ENCODE data around the gene GPR35. TPM values are rescaled to one million over a fixed set of nuclear protein-coding genes. Genes with fewer than 3 reads are reported as not detected.
A peak's percentile ranks its signal among the peaks of the same experiment; 100 is the strongest.
"Not testable (repeated sequence)": the region's sequence is repeated elsewhere in the genome, so short reads cannot be mapped to it uniquely, and the experiment has no call there.

The GPR35 gene
- total RNA-seq, 2 donors from 2014 or later, result 48.2 to 50.7 TPM

GRCh38 chr2:240659883-240660282 lies 34.6 kb downstream of the GPR35 start:
- Mint-ChIP-seq H3K4me1 (ENCODE audit: low read depth) (peaks cover 10% of the 10 kb centered on the region), H3K27me3 (ENCODE audit: low read depth) (peaks cover 39% of the 10 kb centered on the region)
- not testable (repeated sequence) for H3K27ac Mint-ChIP-seq; H3K4me3 Mint-ChIP-seq; DNase-seq; ATAC-seq (replicated peaks in 1 of 2); H3K36me3 Mint-ChIP-seq (ENCODE audit: insufficient read depth in 2 of 2); H3K9me3 Mint-ChIP-seq

- Mint-ChIP-seq H3K27ac (no peak overlapping the region), H3K27me3 (ENCODE audit: low read depth) (peaks cover 37% of the 10 kb centered on the region), H3K4me3 (no peak overlapping the region), H3K4me1 (ENCODE audit: low read depth) (no peaks in the 10 kb centered on the region), H3K36me3 (ENCODE audit: insufficient read depth in 2 of 2) (peaks cover 3 to 4% of the 10 kb centered on the region in 2 donors), H3K9me3 (peaks cover 1 to 7% of the 10 kb centered on the region in 2 donors)
- DNase-seq, result no peak
- no peak for ATAC-seq (replicated peaks in 1 of 2)
Measured at GRCh38 chr2:240662681-240663080, 37.4 kb downstream of the GPR35 start.

GRCh38 chr2:240663546-240664190 lies 38.4 kb downstream of the GPR35 start:
- Mint-ChIP-seq H3K36me3 (ENCODE audit: insufficient read depth in 2 of 2) (peaks cover 3 to 4% of the 10 kb centered on the region in 2 donors), H3K27me3 (ENCODE audit: low read depth) (peaks cover 37% of the 10 kb centered on the region), H3K4me1 (ENCODE audit: low read depth) (no peaks in the 10 kb centered on the region), H3K4me3 (no peak overlapping the region), H3K9me3 (peaks cover 1 to 7% of the 10 kb centered on the region in 2 donors), H3K27ac (no peak overlapping the region)
- DNase-seq (no peak), ATAC-seq (replicated peaks in 1 of 2) (no peak)

GRCh38 chr2:240664622-240665021 lies 39.3 kb downstream of the GPR35 start:
- Mint-ChIP-seq H3K27ac (no peak overlapping the region), H3K4me3 (no peak overlapping the region), H3K4me1 (ENCODE audit: low read depth) (no peaks in the 10 kb centered on the region), H3K9me3 (peaks cover 1 to 7% of the 10 kb centered on the region in 2 donors), H3K36me3 (ENCODE audit: insufficient read depth in 2 of 2) (peaks cover 3 to 4% of the 10 kb centered on the region in 2 donors), H3K27me3 (ENCODE audit: low read depth) (peaks cover 31% of the 10 kb centered on the region)
- no peak for ATAC-seq (replicated peaks in 1 of 2)
- no peak for DNase-seq

GRCh38 chr2:240670402-240670801 lies 45.1 kb downstream of the GPR35 start:
- no peak for ATAC-seq (replicated peaks in 1 of 2)
- Mint-ChIP-seq H3K4me1 (ENCODE audit: low read depth) (no peaks in the 10 kb centered on the region), H3K27ac (no peak overlapping the region), H3K4me3 (no peak overlapping the region), H3K27me3 (ENCODE audit: low read depth) (peaks cover 53% of the 10 kb centered on the region), H3K9me3 (peaks cover 0 to 1% of the 10 kb centered on the region in 2 donors), H3K36me3 (ENCODE audit: insufficient read depth in 2 of 2) (peaks cover 0 to 1% of the 10 kb centered on the region in 2 donors)
- no peak for DNase-seq

GRCh38 chr2:240670950-240671349 lies 45.7 kb downstream of the GPR35 start:
- ATAC-seq (replicated peaks in 1 of 2) (no peak), DNase-seq (no peak)
- Mint-ChIP-seq H3K27ac (no peak overlapping the region), H3K36me3 (ENCODE audit: insufficient read depth in 2 of 2) (peaks cover 0 to 1% of the 10 kb centered on the region in 2 donors), H3K27me3 (ENCODE audit: low read depth) (peaks cover 50% of the 10 kb centered on the region), H3K4me1 (ENCODE audit: low read depth) (no peaks in the 10 kb centered on the region), H3K4me3 (no peak overlapping the region), H3K9me3 (peaks cover 0 to 1% of the 10 kb centered on the region in 2 donors)

GRCh38 chr2:240672076-240672700 lies 46.9 kb downstream of the GPR35 start:
- Mint-ChIP-seq H3K9me3 (no peaks in the 10 kb centered on the region), H3K4me1 (ENCODE audit: low read depth) (no peaks in the 10 kb centered on the region), H3K4me3 (no peak overlapping the region), H3K36me3 (ENCODE audit: insufficient read depth in 2 of 2) (no peaks in the 10 kb centered on the region), H3K27ac (no peak overlapping the region), H3K27me3 (ENCODE audit: low read depth) (peaks cover 41% of the 10 kb centered on the region)
- ATAC-seq (replicated peaks in 1 of 2) (no peak), DNase-seq (no peak)

GRCh38 chr2:240672701-240673190 lies 47.5 kb downstream of the GPR35 start:
- H3K4me1 Mint-ChIP-seq (ENCODE audit: low read depth), result no peaks in the 10 kb centered on the region
- peaks cover 37% of the 10 kb centered on the region for H3K27me3 Mint-ChIP-seq (ENCODE audit: low read depth)
- DNase-seq (no peak), ATAC-seq (replicated peaks in 1 of 2) (no peak)
- H3K36me3 Mint-ChIP-seq (ENCODE audit: insufficient read depth in 2 of 2), result no peaks in the 10 kb centered on the region
- no peaks in the 10 kb centered on the region for H3K9me3 Mint-ChIP-seq
- H3K4me3 Mint-ChIP-seq, result no peak overlapping the region
- no peak overlapping the region for H3K27ac Mint-ChIP-seq

GRCh38 chr2:240674461-240675184 lies 49.3 kb downstream of the GPR35 start:
- not testable (repeated sequence) for H3K36me3 Mint-ChIP-seq (ENCODE audit: insufficient read depth in 2 of 2); H3K4me1 Mint-ChIP-seq (ENCODE audit: low read depth); H3K4me3 Mint-ChIP-seq; DNase-seq; ATAC-seq (replicated peaks in 1 of 2); H3K27ac Mint-ChIP-seq; H3K9me3 Mint-ChIP-seq
- peaks cover 29% of the 10 kb centered on the region for H3K27me3 Mint-ChIP-seq (ENCODE audit: low read depth)

GRCh38 chr2:240675345-240675744 lies 50.1 kb downstream of the GPR35 start:
- H3K9me3 Mint-ChIP-seq; H3K4me3 Mint-ChIP-seq; H3K4me1 Mint-ChIP-seq (ENCODE audit: low read depth); H3K36me3 Mint-ChIP-seq (ENCODE audit: insufficient read depth in 2 of 2); ATAC-seq (replicated peaks in 1 of 2); DNase-seq; H3K27ac Mint-ChIP-seq: not testable (repeated sequence)
- H3K27me3 Mint-ChIP-seq (ENCODE audit: low read depth), result peaks cover 22% of the 10 kb centered on the region

GRCh38 chr2:240678043-240678442 lies 52.8 kb downstream of the GPR35 start:
- ATAC-seq (replicated peaks in 1 of 2), result peak in 1 of 2 donors; percentile 19
- H3K27ac Mint-ChIP-seq; DNase-seq; H3K9me3 Mint-ChIP-seq; H3K36me3 Mint-ChIP-seq (ENCODE audit: insufficient read depth in 2 of 2); H3K4me1 Mint-ChIP-seq (ENCODE audit: low read depth); H3K4me3 Mint-ChIP-seq; H3K27me3 Mint-ChIP-seq (ENCODE audit: low read depth): not testable (repeated sequence)

- DNase-seq; H3K4me3 Mint-ChIP-seq; H3K27ac Mint-ChIP-seq; H3K4me1 Mint-ChIP-seq (ENCODE audit: low read depth); ATAC-seq (replicated peaks in 1 of 2); H3K27me3 Mint-ChIP-seq (ENCODE audit: low read depth); H3K9me3 Mint-ChIP-seq; H3K36me3 Mint-ChIP-seq (ENCODE audit: insufficient read depth in 2 of 2): not testable (repeated sequence)
Measured at GRCh38 chr2:240678909-240679308, 53.6 kb downstream of the GPR35 start.

- not testable (repeated sequence) for ATAC-seq (replicated peaks in 1 of 2); H3K4me1 Mint-ChIP-seq (ENCODE audit: low read depth); H3K4me3 Mint-ChIP-seq; H3K36me3 Mint-ChIP-seq (ENCODE audit: insufficient read depth in 2 of 2); H3K27ac Mint-ChIP-seq; H3K27me3 Mint-ChIP-seq (ENCODE audit: low read depth); H3K9me3 Mint-ChIP-seq; DNase-seq
Measured at GRCh38 chr2:240680185-240680584, 54.9 kb downstream of the GPR35 start.

Measured in activated T-cell treated with anti-CD3 and anti-CD28 coated beads, Interleukin-2, amount 50 U/mL, for 72 hours (primary cell).